ENCODE results near the gene IL1RAP. TPM values are rescaled to one million over a fixed set of nuclear protein-coding genes. Genes with fewer than 3 reads are reported as not detected.

IL1RAP gene
- total and polyA plus RNA-seq, 2 experiments from 2014 or later = 3.2 to 8.9 TPM

- no peaks in the 10 kb centered on the region for H3K27me3 ChIP-seq
- no peaks in the 10 kb centered on the region for H3K4me1 ChIP-seq (ENCODE audit: low read depth)
- H3K9me3 ChIP-seq (ENCODE audit: low read depth) = no peaks in the 10 kb centered on the region
- DNase-seq (ENCODE audit: low read depth in 1 of 2, low spot score in 1 of 2) = peak in 1 of 2 donors; percentile 47
- H3K4me3 ChIP-seq = no peak overlapping the region
- H3K27ac ChIP-seq = no peak overlapping the region
- TF ChIP-seq CTCF (IDR thresholded peaks at IDR 0.05; ENCODE audit: low read depth, low read length) = no peak
- no peaks in the 10 kb centered on the region for H3K36me3 ChIP-seq
Observed at GRCh38 chr3:190697901-190698300, 184.0 kb downstream of the IL1RAP start.

GRCh38 chr3:190699776-190700175 lies 185.9 kb downstream of the IL1RAP start:
- no peaks in the 10 kb centered on the region for H3K27me3 ChIP-seq
- H3K27ac ChIP-seq = no peak overlapping the region
- no peaks in the 10 kb centered on the region for H3K36me3 ChIP-seq
- no peak for TF ChIP-seq CTCF (IDR thresholded peaks at IDR 0.05; ENCODE audit: low read depth, low read length)
- DNase-seq (ENCODE audit: low read depth in 1 of 2, low spot score in 1 of 2) = no peak
- H3K9me3 ChIP-seq (ENCODE audit: low read depth) = no peaks in the 10 kb centered on the region
- H3K4me3 ChIP-seq = no peak overlapping the region
- no peaks in the 10 kb centered on the region for H3K4me1 ChIP-seq (ENCODE audit: low read depth)

GRCh38 chr3:190701096-190701532 lies 187.2 kb downstream of the IL1RAP start:
- peak; percentile 58 to 71 for DNase-seq (ENCODE audit: low read depth in 1 of 2, low spot score in 1 of 2)
- TF ChIP-seq CTCF (IDR thresholded peaks at IDR 0.05; ENCODE audit: low read depth, low read length) = peak; percentile 61
- no peaks in the 10 kb centered on the region for H3K4me1 ChIP-seq (ENCODE audit: low read depth)

GRCh38 chr3:190706582-190706981 lies 192.7 kb downstream of the IL1RAP start:
- Histone ChIP-seq H3K27ac (no peak overlapping the region), H3K4me3 (no peak overlapping the region), H3K9me3 (ENCODE audit: low read depth) (no peaks in the 10 kb centered on the region), H3K4me1 (ENCODE audit: low read depth) (no peaks in the 10 kb centered on the region), H3K27me3 (no peaks in the 10 kb centered on the region), H3K36me3 (no peaks in the 10 kb centered on the region)
- TF ChIP-seq CTCF (IDR thresholded peaks at IDR 0.05; ENCODE audit: low read depth, low read length) = no peak
- DNase-seq (ENCODE audit: low read depth in 1 of 2, low spot score in 1 of 2) = no peak

More at GRCh38 chr3:190701096-190701532, 187.2 kb downstream of the IL1RAP start:
- Histone ChIP-seq H3K27me3 (no peaks in the 10 kb centered on the region), H3K9me3 (ENCODE audit: low read depth) (no peaks in the 10 kb centered on the region), H3K4me3 (no peak overlapping the region), H3K27ac (no peak overlapping the region), H3K36me3 (no peaks in the 10 kb centered on the region)

Other genes starting within 250 kb of the IL1RAP start
- gene CLDN1, start 191.6 kb upstream of the IL1RAP start, total RNA-seq = 0.18 and 0.48 TPM in 2 replicates
- 0.15 and 0.54 TPM in 2 replicates for gene CLDN1, start 191.6 kb upstream of the IL1RAP start, polyA plus RNA-seq
- 0.18 TPM in 1 of 2 replicates, not detected in the other for gene CLDN16, start 125.9 kb upstream of the IL1RAP start, total RNA-seq
- gene CLDN16, start 125.9 kb upstream of the IL1RAP start, polyA plus RNA-seq = not detected in 2 replicates
- not detected in 2 replicates for gene TMEM207, start 64.2 kb upstream of the IL1RAP start, total RNA-seq
- gene TMEM207, start 64.2 kb upstream of the IL1RAP start, polyA plus RNA-seq = not detected in 2 replicates

Data from cardiac muscle cell (in vitro differentiated cells and primary cell).